Lower lobe of right lung (tissue), 2 donors: ENCODE measurements around the gene FAM193B. TPM values are rescaled to one million over a fixed set of nuclear protein-coding genes. Genes with fewer than 3 reads are reported as not detected.
A peak's percentile ranks its signal among the peaks of the same experiment; 100 is the strongest.

Experiments
- ATAC-seq, 2 donors: fragments of 200-7000 bp; cut with Tn5 transposase; one replicate each; pipeline ENCODE4 v1.9.1; 2020 to 2022; ENCODE audit warnings: mild to moderate bottlenecking in 2 of 2, moderate library complexity in 2 of 2
- DNase-seq: peaks from one replicate; pipeline ENCODE4 v3.0.0-alpha.2; 2020
- H3K27ac ChIP-seq: fragments of 200-600 bp; one replicate; pipeline ENCODE4 v1.8.0; 2022
- H3K27me3 ChIP-seq: fragments of 200-600 bp; one replicate; pipeline ENCODE4 v1.8.0; 2022; ENCODE audit warnings: low read depth
- H3K36me3 ChIP-seq: fragments of 200-600 bp; one replicate; pipeline ENCODE4 v1.8.0; 2022; ENCODE audit warnings: mild to moderate bottlenecking
- H3K4me1 ChIP-seq: fragments of 200-600 bp; one replicate; pipeline ENCODE4 v1.8.0; 2022
- H3K4me3 ChIP-seq: fragments of 200-600 bp; one replicate; pipeline ENCODE4 v1.8.0; 2022; ENCODE audit warnings: mild to moderate bottlenecking
- H3K9me3 ChIP-seq: fragments of 200-600 bp; one replicate; pipeline ENCODE4 v1.8.0; 2022
- CTCF ChIP-seq: fragments of 200-600 bp; IDR thresholded peaks from one replicate; pipeline ENCODE4 v1.8.0; 2022; ENCODE audit warnings: antibody characterized with exemption, mild to moderate bottlenecking
- intact Hi-C: fragments of 100-400 bp; cut with DNase I; formaldehyde crosslinking; loops from one replicate; pipeline ENCODE4 v1.11.0; 2022
- total RNA-seq: library from RNA; stranded (reverse); fragmentation: NEBNext Ultra II Directional; extraction: Animal tissue kit (Norgen Biotek cat#: 25700); gene quantifications from one replicate; pipeline ENCODE4 v1.2.1, GENCODE V29; 2021
- donor health status: DM: no; HTN: yes; CAD: no; lungs with severe emphysema.

Gene FAM193B
- total RNA-seq, 1 donor from 2014 or later: 89.1 TPM

DNA sequence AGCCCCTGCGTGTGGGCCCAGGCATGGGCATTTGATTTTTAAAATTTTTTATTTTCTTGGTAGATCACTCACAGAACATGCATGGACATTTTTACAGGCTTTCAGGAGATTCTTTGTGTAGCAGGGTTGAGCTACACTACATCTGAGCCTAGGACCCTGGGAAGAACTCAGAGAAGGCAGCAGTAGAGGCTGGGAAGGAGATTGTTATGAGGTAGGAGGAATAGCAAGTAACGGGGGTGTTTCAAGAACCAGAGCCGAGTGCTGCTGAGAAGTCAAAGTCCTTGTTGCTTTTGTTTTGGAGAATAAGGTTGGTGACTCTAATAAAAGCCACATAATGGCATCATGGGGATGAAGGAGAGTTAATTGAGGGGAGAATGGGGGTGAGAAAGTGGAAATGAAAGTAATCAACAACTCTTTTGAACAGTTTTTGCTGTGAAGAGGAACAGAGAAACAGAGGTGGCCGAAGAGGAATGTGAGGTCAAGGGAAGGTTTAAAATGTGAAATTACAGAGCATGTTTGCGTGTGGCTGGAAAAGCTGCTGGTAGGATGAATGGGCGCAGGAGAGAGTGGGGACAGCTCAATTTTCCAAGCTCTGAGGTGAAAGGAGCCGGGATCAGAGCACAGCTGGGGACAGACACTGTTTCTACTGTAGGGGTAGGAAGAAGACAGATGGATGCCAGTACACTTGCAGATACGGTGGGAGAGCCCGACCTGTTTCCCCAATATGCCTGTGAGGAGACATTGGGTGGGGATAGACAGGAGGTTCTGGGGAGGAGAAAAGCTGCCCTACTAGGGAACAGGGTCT, 52.3 kb downstream of the FAM193B start:
- Histone ChIP-seq H3K4me3 (no peak overlapping the region), H3K36me3 (peaks cover 9% of the 10 kb centered on the region), H3K4me1 (peaks cover 26% of the 10 kb centered on the region), H3K9me3 (no peaks in the 10 kb centered on the region), H3K27ac (no peak overlapping the region), H3K27me3 (no peaks in the 10 kb centered on the region)
- ATAC-seq: no peak
- no peak for DNase-seq
- no peak for TF ChIP-seq CTCF
- intact Hi-C loops: no loop called here

GRCh38 chr5:177500685-177501522, 53.5 kb downstream of the FAM193B start:
- no peaks in the 10 kb centered on the region for H3K27me3 ChIP-seq
- H3K4me3 ChIP-seq: no peak overlapping the region
- H3K9me3 ChIP-seq: no peaks in the 10 kb centered on the region
- peak; percentile 94 for DNase-seq
- peak overlapping the region; percentile 1 for H3K27ac ChIP-seq
- ATAC-seq: peak; percentile 47 to 55
- TF ChIP-seq CTCF: peak; percentile 99
- peaks cover 9% of the 10 kb centered on the region for H3K36me3 ChIP-seq
- intact Hi-C loops: no loop called here
- H3K4me1 ChIP-seq: peaks cover 32% of the 10 kb centered on the region

DNA sequence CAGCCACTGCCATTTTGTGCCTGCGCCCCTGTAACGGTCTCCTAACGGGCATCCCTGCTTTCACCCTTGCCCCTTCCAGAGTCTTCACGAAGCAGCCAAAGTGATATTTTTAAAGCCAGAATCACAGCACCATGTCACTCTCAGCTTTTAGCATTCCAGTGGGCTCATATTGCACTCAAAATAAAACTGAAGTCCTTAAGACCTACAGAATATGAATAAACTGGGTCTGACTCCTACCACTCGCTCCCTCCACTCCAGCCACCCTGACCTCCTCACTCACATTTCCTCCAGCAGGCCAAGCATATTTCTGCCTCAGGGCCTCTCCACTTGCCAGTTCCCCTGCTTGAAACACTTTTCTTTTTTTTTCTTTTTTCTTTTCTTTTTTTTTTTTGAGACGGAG, 54.5 kb downstream of the FAM193B start:
- DNase-seq: no peak
- Histone ChIP-seq H3K27ac (no peak overlapping the region), H3K9me3 (no peaks in the 10 kb centered on the region), H3K27me3 (no peaks in the 10 kb centered on the region), H3K4me3 (no peak overlapping the region), H3K4me1 (peaks cover 42% of the 10 kb centered on the region), H3K36me3 (peaks cover 9% of the 10 kb centered on the region)
- TF ChIP-seq CTCF: no peak
- intact Hi-C loops: no loop called here
- no peak for ATAC-seq

DNA sequence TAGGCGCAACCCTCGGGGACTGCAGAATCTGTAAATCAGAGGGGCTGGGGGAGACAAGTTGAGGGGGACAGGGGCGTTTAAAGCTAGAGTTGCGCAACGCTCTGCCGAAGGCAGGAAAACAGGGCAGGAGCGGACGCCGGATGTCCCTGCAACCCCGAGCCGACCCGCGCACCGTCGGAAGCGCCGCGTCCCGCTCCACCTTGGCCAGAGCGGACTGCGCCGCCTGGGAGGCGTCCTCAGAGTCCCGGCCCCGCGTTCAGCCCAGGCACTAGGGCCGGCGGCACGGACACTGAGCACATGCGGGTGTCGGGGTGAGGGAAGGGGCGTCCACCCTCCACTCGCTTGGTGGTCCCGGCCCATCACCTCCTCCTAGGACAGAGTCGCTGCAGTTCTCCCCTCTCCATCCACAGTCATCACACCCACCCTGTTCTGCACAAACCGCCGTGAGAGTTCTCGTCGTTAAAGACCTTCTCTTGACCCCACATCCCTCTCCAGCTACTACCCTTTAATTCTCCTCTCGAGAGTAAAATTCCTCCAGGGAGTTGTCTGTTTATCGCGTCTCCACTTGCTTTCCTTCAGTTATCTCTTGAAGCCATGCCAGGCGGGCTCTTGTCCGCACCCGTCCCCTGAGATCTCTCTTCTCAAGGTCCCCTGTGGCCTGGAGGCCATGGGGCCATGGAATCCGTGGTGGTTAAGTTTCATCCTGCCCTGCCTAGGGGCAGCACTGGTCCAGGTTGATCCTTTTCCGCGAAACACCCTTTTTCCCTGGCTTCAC, 56.2 kb downstream of the FAM193B start:
- Histone ChIP-seq H3K4me1 (peaks cover 57% of the 10 kb centered on the region), H3K4me3 (peak overlapping the region; percentile 71), H3K27me3 (no peaks in the 10 kb centered on the region), H3K36me3 (no peaks in the 10 kb centered on the region), H3K27ac (peak overlapping the region; percentile 87), H3K9me3 (no peaks in the 10 kb centered on the region)
- TF ChIP-seq CTCF: no peak
- intact Hi-C loops: no loop called here
- ATAC-seq (peak; percentile 15 to 26), DNase-seq (no peak)

GRCh38 chr5:177497292-177498012, 56.9 kb downstream of the FAM193B start, which contains the start of gene PDLIM7:
Gene PDLIM7, minus strand, starts transcription at chr5:177497604. Its CDS starts 1,092 bp downstream, at chr5:177496512.
- peak; percentile 94 to 95 for ATAC-seq
- H3K4me1 ChIP-seq: peaks cover 60% of the 10 kb centered on the region

More at GRCh38 chr5:177497292-177498012, 56.9 kb downstream of the FAM193B start, which contains the start of gene PDLIM7:
- no peaks in the 10 kb centered on the region for H3K27me3 ChIP-seq
- H3K27ac ChIP-seq: peak within 1 kb of the TSS; percentile 87
- intact Hi-C loops: no loop called here
- no peak for TF ChIP-seq CTCF
- H3K9me3 ChIP-seq: no peaks in the 10 kb centered on the region
- peak within 1 kb of the TSS; percentile 71 for H3K4me3 ChIP-seq
- no peaks in the 10 kb centered on the region for H3K36me3 ChIP-seq
- peak; percentile 96 for DNase-seq
